ENCODE measurements around the gene IGHMBP2.
A peak's percentile ranks its signal among the peaks of the same experiment; 100 is the strongest.
"Not testable (repeated sequence)": the region's sequence is repeated elsewhere in the genome, so short reads cannot be mapped to it uniquely, and the experiment has no call there.

The IGHMBP2 gene

DNA sequence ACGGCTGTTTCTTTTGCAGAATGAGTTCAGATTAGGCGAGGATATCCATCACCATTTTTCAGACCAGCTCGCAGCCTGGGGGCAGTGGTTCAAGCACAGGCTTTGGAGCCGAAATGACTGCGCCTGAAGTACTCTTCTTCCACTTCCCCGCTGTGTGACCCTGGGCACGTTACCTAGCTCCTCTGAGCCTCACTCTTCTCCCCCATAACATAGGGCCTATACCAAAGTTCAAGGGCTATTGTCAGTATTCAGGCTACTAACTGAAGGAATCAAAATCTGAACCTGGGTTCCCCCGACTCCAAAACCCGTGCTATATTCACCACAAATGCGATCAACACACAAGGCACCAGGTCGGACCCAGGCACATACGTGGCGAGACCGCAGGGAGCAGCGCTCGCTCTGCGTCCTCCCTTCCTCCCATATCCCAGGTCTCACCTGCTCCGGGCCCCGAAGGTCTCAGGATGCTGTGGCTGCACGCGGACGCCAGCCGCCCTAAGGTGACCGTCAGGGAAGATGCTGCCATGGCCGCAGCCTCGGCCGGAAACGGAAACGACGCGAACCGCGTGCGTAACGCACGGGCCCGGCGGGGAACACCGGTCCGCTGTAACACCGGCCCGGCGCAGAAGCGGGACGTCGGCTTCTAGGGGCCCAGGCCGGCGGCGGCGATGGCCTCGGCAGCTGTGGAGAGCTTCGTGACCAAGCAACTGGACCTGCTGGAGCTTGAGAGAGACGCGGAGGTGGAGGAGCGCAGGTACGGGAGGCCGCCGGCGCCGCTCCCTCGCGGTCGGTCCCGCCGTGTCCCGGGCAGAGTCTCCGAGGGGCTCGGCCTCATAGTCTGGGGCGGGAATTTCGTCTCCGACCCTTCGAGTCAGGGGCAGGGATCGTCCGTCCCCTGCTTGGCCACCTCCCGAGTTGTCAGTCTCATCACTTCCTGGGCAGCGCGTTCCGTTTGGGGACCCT is at the start of gene IGHMBP2, which contains the start of gene MRPL21:
IGHMBP2 (plus strand) TSS at position 604 of the 960 bp plus-strand sequence; CDS start at position 666, 62 bp downstream.
MRPL21 (minus strand) TSS at position 545 of the 960 bp plus-strand sequence; CDS start at position 523, 22 bp downstream.
- DNase-seq: peak; percentile 79

DNA sequence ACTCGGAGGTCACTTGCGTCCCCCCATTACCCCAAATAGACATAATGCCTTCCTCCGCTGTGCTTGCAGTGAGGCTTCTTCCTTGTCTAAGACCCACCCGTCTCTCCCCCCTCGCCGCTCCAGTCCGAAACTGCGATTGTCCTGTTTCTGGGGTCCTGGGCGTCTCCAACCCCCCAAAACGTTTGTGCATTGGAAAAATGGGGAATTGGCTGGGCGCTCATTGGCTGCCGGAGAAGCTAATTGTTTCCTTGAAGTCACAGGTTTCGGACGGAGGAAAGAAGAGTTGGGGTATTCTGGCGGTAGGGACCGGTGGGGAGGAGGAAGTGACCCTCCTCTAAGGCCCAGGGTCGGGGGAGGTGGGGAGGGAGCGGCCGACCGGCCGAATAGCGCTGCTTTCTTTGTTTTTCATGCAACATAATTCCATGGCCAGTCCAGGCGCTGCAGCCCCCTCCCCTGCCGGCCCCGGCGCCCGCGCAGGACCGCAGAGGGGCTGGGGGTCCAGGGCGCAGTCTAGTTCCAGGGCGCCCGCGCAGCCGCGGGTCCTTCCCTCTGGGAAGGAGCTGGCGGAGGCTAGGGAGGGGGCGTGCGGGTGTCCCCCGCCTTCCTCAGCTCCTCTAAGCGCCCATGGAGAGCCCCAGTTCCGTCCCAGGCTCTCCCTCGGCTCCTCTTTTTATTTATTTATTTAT is 49.3 kb upstream of the IGHMBP2 start:
- DNase-seq: no peak

DNA sequence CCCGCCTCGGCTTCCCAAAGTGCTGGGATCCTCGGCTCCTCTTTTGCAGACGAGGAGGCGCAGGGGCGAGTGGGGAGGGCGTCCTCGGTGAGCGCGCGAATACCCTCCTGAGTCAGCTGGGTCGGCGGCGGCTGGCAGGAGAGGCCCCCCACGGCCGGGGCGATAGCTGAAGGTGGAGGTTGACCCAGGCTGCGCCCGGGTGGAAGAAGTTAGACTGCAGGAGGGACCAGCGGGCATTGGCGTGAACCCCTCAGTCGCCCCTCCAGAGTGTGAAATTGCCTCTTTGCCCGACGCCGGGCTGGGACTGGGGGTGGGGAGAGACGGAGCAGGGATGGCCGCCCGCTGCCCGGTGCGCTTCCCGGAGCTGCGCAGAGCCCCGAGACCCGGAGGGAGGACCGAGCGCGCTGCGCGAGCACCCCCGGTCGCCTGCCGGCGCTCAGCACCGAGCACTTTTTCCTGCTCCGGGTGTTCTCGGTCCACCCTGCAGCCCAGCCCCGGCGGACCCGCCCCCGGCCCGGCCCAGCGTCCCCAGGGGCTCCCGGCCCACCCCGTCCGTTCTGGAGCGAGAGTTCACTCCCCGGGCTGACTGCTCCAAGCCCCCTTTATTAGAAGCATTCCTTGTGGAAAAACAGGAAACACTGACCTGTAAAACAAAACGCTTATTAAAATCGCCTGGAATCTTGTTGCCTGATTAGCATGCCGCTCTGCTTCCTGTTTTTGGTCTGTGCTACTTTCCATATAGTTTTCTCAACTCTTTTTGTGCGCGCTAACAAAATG is 48.3 kb upstream of the IGHMBP2 start:
- peak; percentile 49 for DNase-seq

DNA sequence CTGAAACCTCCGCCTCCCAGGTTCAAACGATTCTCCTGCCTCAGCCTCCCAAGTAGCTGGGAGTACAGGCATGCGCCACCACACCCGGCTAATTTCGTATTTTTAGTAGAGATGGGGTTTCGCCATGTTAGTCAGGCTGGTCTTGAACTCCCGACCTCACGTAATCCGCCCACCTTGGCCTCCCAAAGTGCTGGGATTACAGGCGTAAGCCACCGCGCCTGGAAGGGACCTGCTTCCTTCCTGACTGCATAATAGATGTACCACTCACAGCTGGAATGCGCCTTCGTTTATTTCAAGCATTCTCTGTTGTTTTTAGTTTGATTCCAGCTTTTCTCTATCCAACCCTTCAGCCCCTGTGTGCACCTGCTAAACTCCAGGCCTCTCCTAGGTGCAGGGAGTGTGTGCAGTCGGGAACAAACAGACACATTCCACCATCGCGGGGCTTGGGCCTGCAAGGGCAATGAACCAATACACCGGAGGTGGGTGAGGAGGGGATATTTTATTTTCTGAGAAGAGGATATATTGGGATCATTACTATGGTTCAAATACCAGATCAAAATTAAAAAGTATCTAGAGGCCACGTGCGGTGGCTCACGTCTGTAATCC is 47.2 kb upstream of the IGHMBP2 start:
- not testable (repeated sequence) for DNase-seq

DNA sequence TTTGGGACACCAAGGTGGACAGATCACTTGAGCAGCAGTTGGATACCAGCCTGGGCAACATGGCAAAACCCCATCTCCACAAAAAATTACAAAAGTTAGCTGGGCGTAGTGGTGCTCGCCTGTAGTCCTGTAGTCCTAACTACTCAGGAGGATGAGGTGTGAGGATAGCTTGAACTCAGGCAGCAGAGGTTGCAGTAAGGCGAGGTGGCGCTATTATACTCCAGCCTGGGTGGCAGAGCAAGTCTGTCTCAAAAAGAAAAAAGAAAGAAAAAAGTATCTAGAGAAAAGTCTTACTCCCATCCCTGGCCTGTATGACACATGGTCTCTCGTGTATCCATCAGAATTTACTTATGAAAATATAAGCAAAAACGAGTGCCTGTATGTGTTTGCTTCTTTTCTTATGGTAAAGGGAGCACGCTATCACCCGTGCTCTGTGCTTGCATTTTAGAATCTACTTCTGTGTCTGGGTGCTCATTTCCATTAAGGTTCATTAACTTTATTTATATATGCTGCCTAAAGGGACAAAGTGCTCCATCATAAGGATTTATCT is 46.6 kb upstream of the IGHMBP2 start:
- DNase-seq: no peak

DNA sequence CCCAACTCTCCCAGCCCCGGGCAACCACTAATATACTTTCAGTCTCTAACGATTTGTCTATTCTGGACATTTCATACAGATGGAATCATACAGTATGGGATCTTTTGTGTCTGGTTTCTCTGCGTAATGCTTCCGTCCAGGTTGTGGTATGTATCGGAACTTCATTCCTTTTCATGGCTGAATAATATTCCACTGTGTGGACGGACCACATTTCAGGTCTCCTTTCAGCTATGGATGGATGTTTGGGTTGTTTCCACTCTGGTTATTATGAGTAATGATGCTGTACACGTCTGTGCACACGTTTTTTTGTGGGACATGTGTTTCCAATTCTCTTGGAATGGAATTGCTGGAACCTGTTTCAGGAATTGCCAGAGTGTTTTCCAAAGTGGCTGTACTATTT is 44.6 kb upstream of the IGHMBP2 start:
- DNase-seq: no peak

DNA sequence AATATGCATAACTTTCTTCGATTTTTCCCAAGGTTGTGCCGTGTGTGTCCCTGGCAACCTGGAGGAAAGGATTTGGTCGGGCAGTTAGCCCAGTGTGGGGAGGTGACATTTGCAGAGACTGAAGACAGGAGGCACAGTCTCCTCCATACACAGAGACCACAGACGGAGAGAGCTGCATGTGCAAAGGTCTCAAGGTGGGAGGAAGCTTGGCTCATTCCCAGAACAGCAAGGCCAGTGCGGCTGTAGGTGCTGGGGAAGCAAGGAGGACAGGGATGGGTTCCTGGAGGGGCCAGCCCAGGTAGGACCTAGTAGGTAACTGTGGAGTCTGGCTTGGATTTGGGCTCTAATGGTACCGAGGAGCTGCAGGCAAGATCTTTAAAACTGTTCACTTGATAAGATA is 41.3 kb upstream of the IGHMBP2 start:
- DNase-seq: no peak

DNA sequence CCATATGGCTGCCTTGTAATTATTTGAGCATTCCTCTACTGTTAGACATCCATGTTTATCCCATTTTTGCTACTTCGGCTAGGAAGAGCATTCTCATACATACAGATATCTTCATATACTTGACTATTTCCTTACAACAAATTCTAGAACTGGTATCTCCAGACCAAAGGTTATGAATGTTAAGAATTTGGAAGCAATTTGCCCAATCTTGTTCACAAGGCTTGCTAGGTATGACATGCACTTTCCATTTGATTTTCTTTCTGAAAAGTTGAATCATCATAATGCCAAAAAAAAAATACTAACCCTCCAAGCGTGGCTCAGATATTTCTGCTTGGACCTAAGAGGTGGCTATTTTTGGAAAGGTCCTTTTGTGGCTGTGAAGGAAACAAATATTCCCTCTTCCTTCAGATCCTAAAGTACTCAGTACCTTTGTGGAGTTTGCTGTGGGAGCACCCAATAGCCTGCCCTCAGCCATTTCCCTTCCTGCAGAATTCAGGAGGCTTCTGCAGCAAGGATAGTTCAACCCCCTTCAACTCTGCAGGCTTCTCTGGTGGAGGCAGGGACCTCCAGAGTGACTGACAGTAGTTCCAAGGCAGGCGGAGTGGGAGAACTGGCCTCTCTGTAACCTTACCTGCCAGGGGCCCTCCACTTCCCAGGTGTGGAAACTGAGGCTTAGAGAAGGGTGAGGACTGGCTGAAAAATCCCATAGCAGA is 40.0 kb upstream of the IGHMBP2 start:
- no peak for DNase-seq

DNA sequence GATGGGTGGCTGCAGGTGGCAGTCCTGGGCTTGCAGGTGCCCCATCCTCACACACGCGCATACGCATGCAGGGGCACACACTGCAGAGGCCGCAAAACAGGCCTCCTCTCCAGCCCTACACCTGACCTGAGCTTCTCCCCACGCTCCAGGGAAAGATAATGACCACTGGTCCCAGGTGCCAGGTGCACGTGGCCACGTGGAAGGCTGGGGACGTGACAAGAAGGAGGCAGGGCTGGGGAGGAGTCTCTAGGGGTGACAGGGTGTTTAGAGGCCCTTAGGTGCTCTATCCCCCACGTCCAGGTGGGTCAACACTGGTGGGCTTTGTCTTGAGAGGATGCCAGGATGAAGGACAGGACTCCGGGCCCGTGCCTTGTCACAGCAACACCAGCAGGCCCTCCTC is 38.5 kb upstream of the IGHMBP2 start:
- no peak for DNase-seq

DNA sequence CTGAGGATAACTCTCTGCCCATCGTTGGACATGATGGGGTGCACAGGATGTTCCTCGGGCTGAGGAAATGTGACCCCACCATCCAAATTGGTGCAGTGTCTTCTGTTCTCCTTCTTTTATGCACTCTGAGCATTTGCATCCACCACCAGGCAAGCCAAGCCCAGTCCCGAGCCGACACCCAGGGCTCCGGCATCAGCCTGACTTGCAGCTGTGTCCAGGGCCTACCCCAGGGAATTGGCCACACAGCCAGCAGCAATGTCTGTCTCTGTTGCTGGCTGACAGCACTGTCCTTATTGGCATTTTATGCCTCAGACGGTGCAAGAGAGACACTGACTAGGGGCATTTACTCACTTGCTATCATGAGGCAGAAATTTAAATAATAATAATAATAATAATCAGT is 36.6 kb upstream of the IGHMBP2 start:
- no peak for DNase-seq

DNA sequence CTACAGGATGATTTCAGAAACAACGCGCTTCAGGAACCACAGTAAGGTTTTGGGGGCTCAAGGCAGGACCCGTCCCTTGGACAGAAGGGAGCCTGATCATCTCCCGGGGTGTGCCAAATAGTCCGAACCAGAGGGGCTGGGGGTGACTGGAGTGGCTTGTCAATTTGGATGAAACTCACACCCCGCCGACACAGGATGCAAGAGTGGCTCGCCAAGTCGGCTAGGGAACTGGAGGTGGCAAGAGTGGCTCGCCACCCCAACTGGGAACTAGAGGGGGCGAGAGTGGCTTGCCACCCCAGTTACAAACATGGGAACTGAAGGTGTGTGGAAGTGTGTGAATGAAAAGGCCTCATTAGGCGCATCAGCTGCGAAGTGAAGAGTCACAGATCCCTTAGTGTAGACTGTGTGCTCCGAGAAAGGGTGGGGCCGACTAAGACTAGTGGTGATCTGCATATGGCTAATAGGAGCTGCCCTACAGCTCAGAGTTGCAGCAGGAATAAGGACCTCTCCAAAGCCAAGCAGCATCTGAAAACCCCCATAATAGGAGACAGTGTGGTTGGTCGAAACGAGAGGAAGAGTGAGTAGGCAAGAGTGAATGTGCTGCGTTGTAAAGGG is 35.4 kb upstream of the IGHMBP2 start:
- no peak for DNase-seq

DNA sequence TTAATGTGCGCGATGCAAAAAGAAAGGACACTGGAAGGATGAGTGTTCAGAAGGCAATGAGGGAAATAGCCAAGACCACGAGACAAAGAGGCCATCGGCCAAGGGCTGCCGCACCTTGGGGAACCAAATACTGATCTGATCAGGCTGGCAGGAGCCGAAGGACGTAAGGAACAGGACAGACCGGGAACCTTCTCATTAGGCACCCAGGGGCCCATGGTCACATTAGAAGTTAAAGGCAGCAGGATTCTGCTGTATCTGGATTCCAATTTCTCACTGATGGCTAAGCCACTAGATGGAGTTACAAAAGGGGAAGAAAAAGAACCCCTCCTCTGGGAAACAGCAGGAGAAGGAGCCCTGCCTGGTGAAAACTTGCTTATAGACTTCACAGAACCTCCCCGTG is 33.2 kb upstream of the IGHMBP2 start:
- DNase-seq: peak; percentile 17

DNA sequence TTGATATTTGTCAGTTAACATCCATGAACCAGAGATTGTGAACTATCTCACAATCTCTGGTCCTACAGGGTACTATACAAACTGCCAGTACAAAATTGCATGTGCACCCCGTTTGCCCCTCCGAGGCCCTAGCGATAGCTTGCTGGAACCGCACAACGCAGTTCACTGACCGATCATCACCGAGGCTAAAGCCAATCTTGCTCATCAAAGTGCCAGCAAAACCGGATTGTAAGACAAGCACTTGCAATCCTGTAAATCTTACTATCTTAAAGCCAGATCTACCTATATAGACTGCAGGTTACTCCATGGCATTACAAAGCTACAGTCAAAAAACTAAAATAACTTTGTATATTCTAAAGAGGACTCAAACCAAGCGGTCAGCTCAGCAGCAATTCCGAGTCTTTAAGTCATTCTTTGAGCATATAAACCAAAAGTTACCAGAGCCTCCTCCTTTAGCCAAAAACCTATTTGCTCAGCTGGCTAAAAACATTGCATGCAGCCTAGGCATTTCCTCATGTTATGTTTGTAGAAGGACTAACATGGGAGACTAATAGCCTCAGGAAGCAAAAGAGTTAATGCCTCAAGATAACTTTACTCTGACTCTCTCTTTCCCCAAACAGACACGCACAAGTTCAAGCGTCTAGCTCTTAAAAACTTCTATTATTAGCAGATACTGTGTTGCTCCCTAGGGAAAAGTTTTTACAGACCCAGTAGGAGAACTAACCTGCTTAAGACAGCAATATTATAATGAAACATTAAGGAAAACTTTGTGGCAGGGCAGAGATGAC is 31.3 kb upstream of the IGHMBP2 start:
- DNase-seq: peak; percentile 51

DNA sequence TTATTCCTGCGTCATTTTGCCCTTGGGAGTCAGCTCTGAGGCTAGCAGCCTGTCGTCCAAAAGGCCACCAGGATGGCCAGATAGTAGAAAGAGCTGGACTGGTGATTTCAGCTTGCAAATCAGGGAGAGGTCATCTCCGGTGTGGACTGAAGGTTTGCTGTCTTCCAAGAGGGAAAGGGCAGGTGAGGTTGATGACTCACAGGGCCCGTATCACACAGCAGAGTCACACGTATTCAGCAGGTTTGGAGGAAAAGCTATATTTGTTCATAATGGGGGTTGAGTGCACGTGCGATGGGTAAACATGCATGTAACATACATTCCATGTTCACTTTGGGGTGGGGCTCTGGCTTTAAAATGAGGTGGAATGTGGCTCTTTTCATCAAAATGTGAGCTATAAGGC is 25.7 kb upstream of the IGHMBP2 start:
- no peak for DNase-seq

DNA sequence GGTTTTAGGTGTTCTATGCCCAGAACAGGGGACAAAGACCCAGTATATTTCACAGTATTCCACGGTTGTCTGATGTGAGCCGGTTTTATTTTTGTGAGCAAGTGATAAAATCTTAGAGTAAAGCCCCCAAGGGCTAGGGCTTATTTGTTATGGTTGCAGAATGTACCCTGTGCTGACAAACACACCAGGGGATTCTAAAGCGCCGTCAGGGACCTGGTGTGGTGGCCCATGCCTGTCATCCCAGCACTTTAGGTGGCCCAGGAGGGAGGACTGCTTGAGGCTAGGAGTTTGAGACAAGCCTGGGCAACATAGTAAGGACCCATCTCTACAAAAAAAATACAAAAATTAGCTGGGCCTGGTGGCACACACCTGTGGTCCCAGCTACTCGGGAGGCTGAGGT is 22.8 kb upstream of the IGHMBP2 start:
- DNase-seq: no peak

DNA sequence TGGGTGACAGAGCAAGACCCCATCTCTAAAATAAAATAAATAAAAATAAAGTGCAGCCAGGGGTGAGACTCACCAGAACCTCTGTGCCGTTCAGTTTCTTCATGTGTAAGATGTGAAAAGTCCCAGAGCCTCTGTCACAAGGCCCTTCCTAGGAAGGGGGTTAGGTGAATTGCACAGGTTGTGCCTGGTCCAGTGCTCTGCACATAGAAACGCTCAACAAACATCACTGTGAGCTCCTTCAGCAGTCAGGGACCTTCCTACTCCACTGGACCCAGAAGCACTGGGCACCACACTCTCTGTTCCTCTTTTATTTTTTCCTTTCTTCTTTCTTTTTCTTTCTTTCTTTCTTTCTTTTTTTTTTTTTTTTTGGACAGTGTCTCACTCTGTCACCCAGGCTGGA is 22.4 kb upstream of the IGHMBP2 start:
- no peak for DNase-seq

DNA sequence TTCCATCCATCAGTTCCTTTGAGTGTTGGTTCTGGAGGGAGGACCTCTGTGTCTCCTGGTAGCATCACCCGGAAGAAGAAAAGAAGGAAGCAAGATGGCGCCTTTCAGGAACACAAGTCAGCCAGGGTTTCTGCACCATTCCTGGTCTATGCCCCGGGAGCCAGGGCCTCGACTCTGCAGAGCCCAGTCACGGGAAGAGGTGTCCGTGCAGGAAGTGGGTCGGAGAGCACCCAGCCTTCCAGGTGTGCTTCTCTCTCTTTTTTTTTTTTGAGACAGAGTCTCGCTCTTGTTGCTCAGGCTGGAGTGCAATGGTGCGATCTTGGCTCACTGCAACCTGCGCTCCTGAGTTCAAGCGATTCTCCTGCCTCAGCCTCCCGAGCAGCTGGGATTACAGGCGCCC is 21.3 kb upstream of the IGHMBP2 start:
- DNase-seq: no peak

DNA sequence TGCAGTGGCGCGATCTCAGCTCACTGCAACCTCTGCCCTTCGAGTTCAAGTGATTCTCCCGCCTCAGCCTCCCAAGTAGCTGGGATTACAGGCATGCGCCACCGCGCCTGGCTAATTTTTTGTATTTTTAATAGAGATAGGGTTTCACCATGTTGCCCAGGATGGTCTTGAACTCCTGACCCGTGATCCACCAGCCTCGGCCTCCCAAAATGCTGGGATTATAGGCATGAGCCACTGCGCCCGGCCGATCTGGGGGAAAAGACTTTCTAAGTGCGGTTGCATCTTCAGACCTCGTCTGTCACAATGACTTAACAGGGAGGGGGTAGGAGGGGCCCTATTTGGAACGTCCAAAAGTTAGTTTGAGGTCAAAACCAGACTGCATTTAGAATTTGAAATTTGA is 18.9 kb upstream of the IGHMBP2 start:
- not testable (repeated sequence) for DNase-seq

DNA sequence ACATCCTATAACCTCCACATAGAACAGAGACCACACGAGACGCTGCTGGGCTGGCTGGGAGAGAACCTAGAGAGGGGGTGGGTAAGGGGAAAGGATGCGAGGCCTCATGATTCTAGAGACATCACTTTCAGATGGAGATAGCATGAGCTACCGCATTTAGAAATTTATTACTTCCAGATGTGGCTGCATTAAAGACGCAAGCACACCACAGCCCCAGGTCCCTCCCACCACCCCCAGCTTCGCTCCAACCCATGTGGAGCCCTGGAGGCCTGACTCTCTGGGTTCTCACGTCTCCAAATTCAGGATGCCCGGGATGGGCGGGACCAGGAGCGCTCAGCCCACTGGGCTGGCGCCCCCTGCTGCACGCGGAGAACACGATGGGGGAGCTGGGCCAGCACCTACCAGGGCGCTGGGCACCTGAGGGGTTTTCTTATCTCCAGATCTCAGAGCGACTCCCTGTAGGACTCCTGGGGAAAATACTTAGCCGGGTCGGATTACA is 13.7 kb upstream of the IGHMBP2 start:
- peak; percentile 99 for DNase-seq

Data from fibroblast of skin of right quadriceps (primary cell).